ENCODE results near the gene IL22RA1. TPM values are rescaled to one million over a fixed set of nuclear protein-coding genes. Genes with fewer than 3 reads are reported as not detected.

Gene IL22RA1
- total and polyA plus RNA-seq, 8 donors, result 62.5 to 164 (median 95.3) TPM

DNA sequence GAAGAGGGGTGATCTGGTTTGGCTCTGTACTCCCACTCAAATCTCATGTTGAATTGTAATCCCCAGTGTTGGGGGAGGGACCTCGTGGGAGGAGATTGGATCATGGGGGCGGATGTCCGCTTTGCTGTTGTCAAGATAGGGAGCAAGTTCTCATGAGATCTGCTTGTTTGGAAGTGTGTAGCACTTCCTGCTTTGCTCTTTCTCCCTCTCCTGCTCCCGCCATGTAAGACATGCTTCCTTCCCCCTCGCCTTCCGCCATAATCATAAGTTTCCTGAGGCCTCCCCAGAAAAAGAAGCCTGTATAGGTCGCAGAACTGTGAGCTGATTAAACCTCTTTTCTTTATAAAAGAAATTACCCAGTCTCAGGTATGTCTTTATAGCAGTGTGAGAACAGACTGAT is 58.9 kb downstream of the IL22RA1 start:
- DNase-seq (no peak), ATAC-seq (no peak), FAIRE-seq (no peak)
- WGBS, 2 donors, result 84 to 89% methylated on average over 7 of the region's 7 CpGs
- intact Hi-C loops (cut with DNase I), result no loop called here
- H3K36me3 ChIP-seq, result no peaks in the 10 kb centered on the region
- H3K4me1 ChIP-seq, result no peaks in the 10 kb centered on the region
- TF ChIP-seq CTCF (IDR thresholded peaks at IDR 0.05), result no peak
- no peaks in the 10 kb centered on the region for H3K9me3 ChIP-seq
- no peak overlapping the region for H3K27ac ChIP-seq
- no peak overlapping the region for H3K4me3 ChIP-seq
- no peaks in the 10 kb centered on the region for H3K27me3 ChIP-seq

DNA sequence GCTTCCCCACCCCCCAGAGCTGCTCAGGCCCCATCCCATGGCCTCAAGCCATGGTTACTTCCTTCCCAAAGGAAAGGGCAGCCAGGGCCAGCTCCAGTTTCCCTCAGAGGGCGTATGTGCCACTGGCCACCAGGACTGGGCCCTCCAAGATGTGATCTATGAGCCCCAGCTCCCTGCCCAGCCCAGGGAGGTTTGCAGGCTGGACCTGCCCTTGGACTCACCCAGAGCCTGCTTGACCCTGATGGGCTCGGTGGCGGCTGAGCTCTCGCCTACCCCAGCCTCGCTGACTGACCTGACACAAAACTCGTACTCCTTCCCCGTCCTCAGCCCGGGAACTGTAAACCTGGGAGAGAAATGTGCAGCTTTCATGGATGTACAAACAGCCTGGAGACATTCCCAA is 60.6 kb downstream of the IL22RA1 start:
- Histone ChIP-seq H3K27ac (no peak overlapping the region), H3K4me1 (no peaks in the 10 kb centered on the region), H3K4me3 (no peak overlapping the region), H3K36me3 (no peaks in the 10 kb centered on the region), H3K27me3 (no peaks in the 10 kb centered on the region), H3K9me3 (no peaks in the 10 kb centered on the region)
- FAIRE-seq (no peak), DNase-seq (no peak), ATAC-seq (no peak)
- WGBS, 2 donors, result 85 to 97% methylated on average over 8 of the region's 8 CpGs
- intact Hi-C loops (cut with DNase I), result no loop called here
- TF ChIP-seq CTCF (IDR thresholded peaks at IDR 0.05), result no peak

DNA sequence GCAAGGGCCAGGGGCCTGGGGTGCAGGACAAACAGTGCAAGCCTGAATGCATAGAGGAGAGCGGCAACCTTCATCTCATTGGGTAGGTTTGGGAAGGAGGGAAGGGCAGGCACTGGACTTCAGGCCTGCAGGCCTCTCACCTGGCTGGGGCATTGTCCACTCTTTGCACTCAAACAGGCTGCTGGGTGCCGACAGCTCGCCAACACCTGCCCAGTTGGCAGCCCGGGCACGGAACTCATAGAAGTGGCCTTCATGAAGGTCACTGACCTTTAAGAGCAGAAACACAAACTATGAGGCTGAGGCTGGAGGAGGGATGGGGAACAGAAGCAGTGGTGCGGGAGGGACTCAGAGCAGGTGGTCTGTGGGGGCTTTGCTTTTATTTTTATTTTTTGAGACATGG is 61.8 kb downstream of the IL22RA1 start:
- TF ChIP-seq CTCF (IDR thresholded peaks at IDR 0.05), result no peak
- Histone ChIP-seq H3K4me3 (no peak overlapping the region), H3K27ac (no peak overlapping the region), H3K9me3 (no peaks in the 10 kb centered on the region), H3K4me1 (no peaks in the 10 kb centered on the region), H3K27me3 (no peaks in the 10 kb centered on the region), H3K36me3 (no peaks in the 10 kb centered on the region)
- WGBS, 2 donors, result 38 to 43% methylated on average over 6 of the region's 6 CpGs
- DNase-seq (peak in 3 of 6 donors; percentile 38 to 58 (median 53)), ATAC-seq (peak; percentile 56 to 86 (median 76)), FAIRE-seq (no peak)
- intact Hi-C loops (cut with DNase I), result no loop called here

GRCh38 chr1:24080131-24080530 is 62.8 kb downstream of the IL22RA1 start:
- FAIRE-seq (no peak), ATAC-seq (peak; percentile 35 to 73 (median 54)), DNase-seq (peak in 3 of 6 donors; percentile 38 to 63 (median 45))
- Histone ChIP-seq H3K27ac (no peak overlapping the region), H3K27me3 (no peaks in the 10 kb centered on the region), H3K36me3 (no peaks in the 10 kb centered on the region), H3K9me3 (no peaks in the 10 kb centered on the region), H3K4me3 (no peak overlapping the region), H3K4me1 (no peaks in the 10 kb centered on the region)
- WGBS, 2 donors, result 34 to 40% methylated on average over 10 of the region's 10 CpGs
- no peak for TF ChIP-seq CTCF (IDR thresholded peaks at IDR 0.05)
- intact Hi-C loops (cut with DNase I), result no loop called here

- Histone ChIP-seq H3K4me1 (no peaks in the 10 kb centered on the region), H3K36me3 (no peaks in the 10 kb centered on the region), H3K27me3 (no peaks in the 10 kb centered on the region), H3K9me3 (no peaks in the 10 kb centered on the region), H3K27ac (no peak overlapping the region), H3K4me3 (no peak overlapping the region)
- intact Hi-C loops (cut with DNase I), result loop anchor here in 1 of 3 donors (10.0 kb wide), 1 partner anchor 107 kb away; the partner anchor contains the start of gene IFNLR1
- whole genome bisulfite sequencing, 2 donors, result 91 to 92% methylated on average over 16 of the region's 16 CpGs
- no peak for TF ChIP-seq CTCF (IDR thresholded peaks at IDR 0.05)
- ATAC-seq, result no peak
- no peak for DNase-seq
- FAIRE-seq, result no peak
Measured at GRCh38 chr1:24077278-24077978, 65.5 kb downstream of the IL22RA1 start.
